ENCODE data around the gene P3H3. TPM values are rescaled to one million over a fixed set of nuclear protein-coding genes. Genes with fewer than 3 reads are reported as not detected.
A peak's percentile ranks its signal among the peaks of the same experiment; 100 is the strongest.

Gene P3H3
- total RNA-seq, 1 donor from 2014 or later, result 87.9 TPM

DNA sequence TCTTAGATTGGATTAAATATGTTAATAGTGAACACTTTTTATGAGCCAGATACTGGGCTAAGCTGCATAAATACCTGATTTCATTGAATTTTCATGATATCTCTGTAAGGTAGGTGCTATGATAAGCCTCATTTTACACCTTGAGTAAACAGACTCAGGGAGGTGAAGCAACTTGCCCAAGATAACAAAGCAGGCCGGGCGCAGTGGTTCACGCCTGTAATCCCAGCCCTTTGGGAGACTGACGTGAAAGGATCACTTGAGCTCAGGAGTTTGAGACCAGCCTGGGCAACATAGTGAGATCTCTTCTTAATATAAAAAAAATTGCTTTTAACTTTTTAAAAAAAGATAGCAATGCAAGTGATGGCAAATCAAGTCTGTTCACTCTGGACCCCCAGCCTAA, 13.9 kb downstream of the P3H3 start:
- no peak for DNase-seq (ENCODE audit: extremely low read depth, low read depth, low spot score)

GRCh38 chr12:6843118-6843902, 15.1 kb downstream of the P3H3 start:
- no peak for DNase-seq (ENCODE audit: extremely low read depth, low read depth, low spot score)

GRCh38 chr12:6845395-6845794, 17.2 kb downstream of the P3H3 start:
- DNase-seq (ENCODE audit: extremely low read depth, low read depth, low spot score), result no peak

DNA sequence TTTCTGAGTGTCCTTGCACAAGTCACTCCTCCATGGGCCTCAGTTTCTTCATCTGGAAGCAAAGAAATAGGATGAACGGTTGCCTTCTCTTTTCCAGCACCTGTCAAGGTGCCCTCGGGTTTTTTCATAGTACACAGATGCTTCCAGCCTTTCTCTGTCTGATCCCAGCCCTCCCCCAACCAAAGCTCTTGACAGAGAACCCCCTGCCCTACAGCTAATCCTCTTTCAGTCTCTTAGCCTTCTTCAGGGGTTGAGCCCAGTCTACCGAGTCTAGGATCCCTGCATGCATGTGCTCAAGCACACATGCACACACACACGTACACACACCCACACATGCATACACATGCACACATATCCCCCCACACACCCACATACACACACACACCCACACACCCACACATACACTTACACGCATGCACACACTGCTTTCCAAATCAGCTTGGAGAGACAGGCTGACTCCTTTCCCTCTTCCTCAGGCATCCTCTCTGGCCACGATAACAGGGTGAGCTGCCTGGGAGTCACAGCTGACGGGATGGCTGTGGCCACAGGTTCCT, 18.2 kb downstream of the P3H3 start:
- no peak for DNase-seq (ENCODE audit: extremely low read depth, low read depth, low spot score)

DNA sequence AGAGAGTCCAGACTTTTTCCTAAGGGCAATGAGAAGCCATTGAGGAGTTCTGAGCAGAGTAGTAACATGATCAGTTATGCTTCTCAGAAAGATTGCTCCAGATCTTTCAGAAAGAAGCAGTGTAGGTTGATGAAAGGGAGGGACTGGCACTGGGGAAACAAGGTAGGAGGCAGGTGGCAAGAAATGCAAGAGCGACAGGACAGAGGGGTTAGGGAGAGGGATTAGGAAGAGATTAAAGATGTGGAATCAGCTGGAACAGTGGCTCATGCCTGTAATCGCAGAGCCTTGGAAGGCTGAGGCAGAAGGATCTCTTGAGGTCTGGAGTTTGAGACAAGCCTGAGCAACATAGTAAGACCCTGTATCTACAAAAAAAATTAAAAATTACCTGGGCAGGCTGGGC, 19.5 kb downstream of the P3H3 start:
- DNase-seq (ENCODE audit: extremely low read depth, low read depth, low spot score), result no peak

- no peak for DNase-seq (ENCODE audit: extremely low read depth, low read depth, low spot score)
These were observed 21.2 kb downstream of the P3H3 start for GRCh38 chr12:6849427-6849826.

DNA sequence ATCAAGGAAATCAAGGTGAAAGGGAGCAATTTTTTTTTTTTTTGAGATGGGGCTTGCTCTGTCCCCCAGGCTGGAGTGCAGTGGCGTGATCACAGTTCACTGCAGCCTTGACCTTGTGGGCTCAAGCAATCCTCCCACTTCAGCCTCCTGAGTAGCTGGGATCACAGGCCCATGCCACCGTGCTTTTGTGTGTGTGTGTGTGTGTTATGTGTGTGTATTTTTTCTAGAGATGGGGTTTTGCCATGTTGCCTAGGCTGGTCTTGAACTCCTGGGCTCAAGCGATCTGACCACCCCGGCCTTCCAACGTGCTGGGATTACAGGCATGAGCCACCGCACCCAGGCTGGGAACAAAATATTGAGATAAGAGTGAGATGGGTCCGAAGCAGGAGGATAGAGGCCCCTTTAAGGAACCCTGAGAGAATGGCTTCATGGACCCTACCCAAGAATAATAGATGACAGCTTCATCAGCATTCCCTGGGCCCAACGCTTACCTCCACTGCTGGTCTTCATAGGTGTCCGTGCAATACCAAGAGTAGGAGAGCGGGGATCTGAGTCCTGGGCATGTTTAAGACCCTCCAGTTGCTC, 21.9 kb downstream of the P3H3 start:
- DNase-seq (ENCODE audit: extremely low read depth, low read depth, low spot score), result no peak

DNA sequence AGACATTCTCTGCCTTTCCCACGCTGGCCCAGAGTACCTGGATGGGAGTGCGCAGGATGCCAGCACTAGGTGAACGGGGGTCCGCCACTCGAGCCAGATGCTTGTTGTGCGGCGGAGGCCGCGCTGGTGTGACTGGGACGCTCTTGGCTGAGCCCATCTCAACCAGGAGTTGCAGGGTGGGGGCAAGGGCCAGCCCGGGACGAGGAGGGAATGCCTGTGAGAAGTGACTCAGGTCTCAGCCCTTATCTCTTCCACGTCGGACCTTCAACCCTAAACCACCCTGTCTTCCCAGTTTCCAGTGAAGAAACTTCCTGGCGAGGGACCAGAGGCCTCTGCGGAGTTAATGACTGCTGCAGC, 22.6 kb downstream of the P3H3 start:
- DNase-seq (ENCODE audit: extremely low read depth, low read depth, low spot score), result no peak

GRCh38 chr12:6851153-6851920, 23.1 kb downstream of the P3H3 start, which contains the start of gene CDCA3:
Gene CDCA3 (minus strand): TSS chr12:6851286. CDS start chr12:6850952, 334 bp downstream.
- peak; percentile 96 for DNase-seq (ENCODE audit: extremely low read depth, low read depth, low spot score)

GRCh38 chr12:6851921-6852650, 23.9 kb downstream of the P3H3 start, which contains the start of gene USP5:
Gene USP5 (plus strand): TSS chr12:6852150. CDS start chr12:6852180, 30 bp downstream.
- DNase-seq (ENCODE audit: extremely low read depth, low read depth, low spot score), result peak; percentile 97

GRCh38 chr12:6852651-6853354, 24.6 kb downstream of the P3H3 start:
- no peak for DNase-seq (ENCODE audit: extremely low read depth, low read depth, low spot score)

- DNase-seq (ENCODE audit: extremely low read depth, low read depth, low spot score), result no peak
These were observed 25.4 kb downstream of the P3H3 start for GRCh38 chr12:6853626-6854025.

DNA sequence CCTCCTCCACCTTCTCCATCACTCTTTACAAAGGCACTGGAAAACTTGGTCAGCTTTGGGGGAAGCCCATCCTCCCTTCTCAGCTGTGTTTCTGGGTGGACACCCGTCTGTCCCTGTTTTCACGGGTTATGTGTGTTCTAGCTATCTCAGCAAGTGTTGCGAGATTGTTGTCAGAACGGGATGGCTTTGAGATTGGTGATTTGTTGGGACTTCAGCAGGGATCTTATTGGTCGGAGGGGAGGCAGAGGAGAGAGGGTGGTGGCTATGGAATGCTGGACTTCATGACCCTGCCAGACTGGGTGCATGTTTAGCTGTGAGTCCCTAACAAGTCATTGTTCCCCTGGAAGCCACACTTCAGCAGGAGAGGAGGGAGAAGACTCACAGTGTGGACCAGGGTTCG, 25.8 kb downstream of the P3H3 start:
- DNase-seq (ENCODE audit: extremely low read depth, low read depth, low spot score), result no peak

GRCh38 chr12:6855322-6855721, 27.1 kb downstream of the P3H3 start:
- DNase-seq (ENCODE audit: extremely low read depth, low read depth, low spot score), result no peak

DNA sequence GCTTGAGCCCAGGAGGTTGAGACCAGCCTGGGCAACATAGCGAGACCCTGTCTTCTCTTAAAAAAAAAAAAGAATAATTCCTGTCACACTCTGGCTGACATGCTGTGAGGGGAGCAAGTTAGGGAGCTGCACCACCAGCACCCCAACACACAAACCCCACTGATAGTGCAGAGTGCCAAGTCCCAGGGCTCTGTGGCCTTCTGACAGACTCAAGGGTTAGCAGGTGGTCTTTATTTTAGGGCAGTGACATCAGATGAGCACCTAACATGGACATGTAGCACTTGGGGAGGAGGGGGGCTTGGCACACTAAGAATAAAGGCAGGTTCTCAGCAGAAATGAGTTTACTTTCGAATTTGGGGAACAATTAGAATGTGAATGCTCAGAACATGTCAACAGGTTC, 30.6 kb downstream of the P3H3 start:
- no peak for DNase-seq (ENCODE audit: extremely low read depth, low read depth, low spot score)

DNA sequence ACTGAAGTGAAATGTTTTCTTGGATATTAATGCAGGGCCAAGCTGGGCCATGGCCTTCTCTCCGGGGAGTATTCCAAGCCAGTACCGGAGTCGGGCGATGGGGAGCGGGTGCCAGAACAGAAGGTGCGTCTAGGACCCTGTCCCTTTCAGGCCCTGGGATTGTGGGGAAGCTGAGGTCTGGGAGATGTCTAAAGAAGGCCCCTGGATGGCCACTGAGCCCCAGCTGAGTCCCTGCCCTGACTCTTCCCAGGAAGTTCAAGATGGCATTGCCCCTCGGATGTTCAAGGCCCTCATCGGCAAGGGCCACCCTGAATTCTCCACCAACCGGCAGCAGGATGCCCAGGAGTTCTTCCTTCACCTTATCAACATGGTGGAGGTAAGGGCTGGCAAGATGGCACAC, 31.9 kb downstream of the P3H3 start:
- no peak for DNase-seq (ENCODE audit: extremely low read depth, low read depth, low spot score)

DNA sequence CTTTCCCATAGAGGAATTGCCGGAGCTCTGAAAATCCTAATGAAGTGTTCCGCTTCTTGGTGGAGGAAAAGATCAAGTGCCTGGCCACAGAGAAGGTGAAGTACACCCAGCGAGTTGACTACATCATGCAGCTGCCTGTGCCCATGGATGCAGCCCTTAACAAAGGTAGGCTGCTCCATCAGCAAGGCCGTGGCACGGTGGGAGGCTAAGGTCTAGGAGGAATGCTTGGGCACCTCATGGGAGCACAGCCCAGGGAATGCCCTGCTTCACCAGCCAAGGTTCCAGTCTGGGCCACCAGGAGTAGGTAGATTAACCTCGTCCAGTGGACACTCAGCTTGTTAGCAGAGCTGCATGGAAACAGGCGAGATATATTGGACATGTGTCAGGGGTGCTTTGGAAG, 32.7 kb downstream of the P3H3 start:
- no peak for DNase-seq (ENCODE audit: extremely low read depth, low read depth, low spot score)

DNA sequence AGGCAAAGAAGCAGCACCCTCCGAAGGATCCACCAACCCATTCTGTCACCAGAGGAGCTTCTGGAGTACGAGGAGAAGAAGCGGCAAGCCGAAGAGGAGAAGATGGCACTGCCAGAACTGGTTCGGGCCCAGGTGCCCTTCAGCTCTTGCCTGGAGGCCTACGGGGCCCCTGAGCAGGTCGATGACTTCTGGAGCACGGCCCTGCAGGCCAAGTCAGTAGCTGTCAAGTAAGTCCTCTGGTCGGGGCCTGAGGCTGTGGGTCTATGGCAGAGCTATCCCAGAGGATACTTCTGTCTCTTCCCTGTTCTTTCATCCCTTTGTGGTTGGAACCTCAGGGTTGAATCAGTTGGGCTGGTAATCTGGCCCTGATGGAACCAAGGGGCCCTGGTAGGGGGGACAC, 33.2 kb downstream of the P3H3 start:
- no peak for DNase-seq (ENCODE audit: extremely low read depth, low read depth, low spot score)

- no peak for DNase-seq (ENCODE audit: extremely low read depth, low read depth, low spot score)
These were observed 34.8 kb downstream of the P3H3 start for GRCh38 chr12:6863033-6863432.

Data from glomerular endothelial cell (primary cell).